AG08395 (cell line): ENCODE data around the gene PRR30.

Experiments used
- DNase-seq: peaks from one replicate; pipeline ENCODE4 v3.0.0; 2012; ENCODE audit warnings: mixed read lengths, low spot score

Gene PRR30

DNA sequence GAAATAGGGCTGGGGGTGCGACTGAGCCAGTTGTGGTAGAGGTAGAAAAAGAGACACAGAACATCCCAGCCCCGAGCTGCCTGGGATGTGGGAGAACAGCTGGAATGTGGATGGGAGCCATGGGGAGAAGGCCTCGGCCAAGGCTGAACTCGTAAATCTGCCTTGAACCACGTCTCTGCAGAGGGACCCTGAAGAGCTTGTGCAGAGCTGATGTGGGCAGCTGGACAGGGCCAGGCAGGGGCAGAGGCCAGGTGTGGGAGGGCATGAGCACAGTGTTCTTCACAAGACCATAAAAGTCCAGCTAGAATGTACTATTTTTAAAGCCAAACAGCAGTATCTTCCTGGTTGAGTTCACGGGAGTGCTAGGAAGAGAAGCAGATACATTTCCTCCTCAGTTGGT is 15.3 kb upstream of the PRR30 start:
- no peak for DNase-seq

DNA sequence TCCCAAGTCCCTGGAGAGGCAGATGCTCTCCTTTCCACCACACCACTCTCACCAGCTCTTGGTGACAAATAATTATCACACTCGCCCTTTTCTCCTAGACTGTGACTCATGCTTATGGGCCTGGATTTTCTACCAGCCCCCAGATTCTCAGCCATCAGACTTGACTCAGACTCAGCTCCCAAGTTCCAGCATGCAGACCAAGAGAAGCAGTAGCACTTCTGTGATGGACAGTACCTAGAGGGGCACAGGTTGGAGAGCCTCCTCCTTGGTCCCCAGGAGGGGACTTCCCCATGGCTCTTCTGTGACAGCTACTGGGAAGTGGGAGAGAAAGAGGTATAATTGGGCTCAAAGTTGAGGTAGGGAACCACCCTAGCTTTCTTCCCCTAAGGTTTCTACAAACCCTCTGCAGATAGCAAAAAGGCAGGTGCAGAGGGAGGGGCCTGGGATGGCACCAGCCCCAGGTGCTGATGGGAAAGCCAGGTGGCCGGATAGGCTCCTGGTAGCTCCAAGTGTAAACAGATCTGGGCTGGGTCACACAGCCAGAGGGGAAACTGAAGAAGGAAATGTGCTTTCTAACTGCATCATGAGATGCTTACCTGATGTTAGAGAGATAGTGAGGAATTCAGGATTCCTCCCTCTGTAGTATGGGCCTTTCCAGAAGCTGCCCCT is 13.7 kb upstream of the PRR30 start:
- DNase-seq: peak; percentile 64

DNA sequence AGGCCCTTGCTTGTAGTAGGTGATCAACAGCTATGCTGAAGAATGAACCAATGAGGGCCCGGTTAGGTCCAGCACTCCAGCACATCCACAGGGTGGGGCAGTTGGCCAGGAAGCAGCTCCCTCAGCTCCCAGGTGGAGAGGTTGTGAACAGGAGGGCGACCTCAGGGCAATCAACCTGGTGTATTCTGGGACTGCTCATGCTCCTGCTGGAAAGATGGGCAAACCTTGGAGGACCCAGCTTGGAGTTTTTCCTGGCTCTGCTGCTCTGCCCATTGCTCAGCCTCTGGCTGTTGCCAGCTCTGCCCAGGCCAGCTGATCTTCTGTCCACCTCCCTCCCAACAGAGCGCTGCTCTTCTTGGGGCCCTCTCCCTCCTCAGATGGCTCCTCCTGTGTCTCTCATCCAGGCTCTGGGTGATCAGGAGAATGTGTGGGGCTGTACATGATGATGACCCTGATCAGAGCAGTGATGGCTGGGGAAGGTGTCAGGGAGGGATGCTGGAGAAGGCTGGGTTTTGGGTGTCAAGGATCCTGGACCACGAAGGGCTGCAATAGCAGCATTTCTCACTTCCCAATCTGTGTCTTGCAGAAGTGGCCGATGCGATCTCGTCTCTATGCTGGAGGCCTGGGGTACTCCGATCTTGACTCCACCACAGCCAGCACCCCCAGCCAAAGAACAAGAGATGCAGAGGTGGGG is 13.0 kb upstream of the PRR30 start:
- no peak for DNase-seq

DNA sequence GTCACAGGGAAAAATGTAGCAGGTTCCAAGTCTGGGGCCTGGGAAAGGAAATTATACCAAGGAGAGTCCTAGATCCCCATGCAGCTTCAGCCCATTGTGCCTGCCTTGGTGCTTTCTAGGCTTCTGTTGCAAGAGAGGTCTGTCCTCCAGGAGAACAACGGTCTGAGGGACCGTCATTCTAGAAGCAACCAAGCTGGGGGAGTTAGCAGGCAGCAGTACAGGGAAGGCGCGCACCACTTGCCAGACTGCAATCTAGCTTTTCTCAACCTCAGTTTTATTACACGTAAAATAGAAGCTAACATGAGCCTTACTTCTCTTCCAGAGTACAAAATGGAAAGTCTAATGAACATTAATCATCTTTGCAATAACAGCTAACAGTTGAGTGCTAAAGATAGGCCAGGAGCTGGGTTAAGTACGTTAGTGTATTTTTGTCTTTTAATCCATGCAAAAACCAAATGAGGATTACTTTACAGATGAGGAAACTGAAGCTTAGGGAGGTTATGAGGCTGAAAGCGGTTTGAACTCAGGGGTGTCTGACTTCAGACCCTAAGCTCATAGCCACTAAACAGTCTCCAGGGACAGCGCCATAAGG is 11.5 kb upstream of the PRR30 start:
- DNase-seq: no peak

- no peak for DNase-seq
Observed at GRCh38 chr2:27149570-27150405, 10.6 kb upstream of the PRR30 start.

DNA sequence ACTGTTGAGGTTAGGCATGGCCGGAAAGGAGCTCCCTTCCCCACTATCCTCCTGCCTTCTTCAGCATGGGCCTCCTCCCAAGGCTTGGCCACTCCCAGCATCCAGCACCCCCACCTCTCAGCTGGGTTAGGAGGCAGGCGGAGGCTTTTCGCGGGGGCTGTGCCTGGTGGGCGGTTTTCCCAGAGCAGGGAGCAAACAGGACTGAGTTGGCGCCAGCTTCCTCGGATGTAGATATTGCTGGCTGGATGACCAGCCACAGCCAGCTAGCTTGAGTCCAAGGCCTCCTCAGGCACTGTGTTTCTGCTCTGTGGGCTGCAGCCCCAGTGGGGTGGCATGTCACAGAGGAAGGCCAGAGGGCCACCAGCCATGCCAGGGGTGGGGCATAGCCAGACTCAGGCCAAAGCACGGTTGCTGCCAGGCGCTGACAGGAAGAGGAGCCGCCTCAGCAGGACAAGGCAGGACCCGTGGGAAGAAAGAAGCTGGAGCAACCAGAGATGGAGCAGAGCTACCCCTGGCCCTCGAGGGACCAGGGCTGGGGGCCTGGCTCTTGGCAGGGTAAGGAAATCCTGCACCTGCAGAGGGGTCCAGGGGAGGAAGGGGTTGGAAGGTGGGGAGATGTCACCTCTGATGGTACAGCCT is 9.7 kb upstream of the PRR30 start, which contains the start of gene TCF23:
Gene TCF23, plus strand, starts transcription at position 204 of the 639 bp plus-strand sequence. Its CDS starts 130 bp downstream, at position 334.
- no peak for DNase-seq

- DNase-seq: no peak
Observed at GRCh38 chr2:27147935-27148334, 8.7 kb upstream of the PRR30 start.

- DNase-seq: no peak
Observed at GRCh38 chr2:27145682-27146081, 6.5 kb upstream of the PRR30 start.

DNA sequence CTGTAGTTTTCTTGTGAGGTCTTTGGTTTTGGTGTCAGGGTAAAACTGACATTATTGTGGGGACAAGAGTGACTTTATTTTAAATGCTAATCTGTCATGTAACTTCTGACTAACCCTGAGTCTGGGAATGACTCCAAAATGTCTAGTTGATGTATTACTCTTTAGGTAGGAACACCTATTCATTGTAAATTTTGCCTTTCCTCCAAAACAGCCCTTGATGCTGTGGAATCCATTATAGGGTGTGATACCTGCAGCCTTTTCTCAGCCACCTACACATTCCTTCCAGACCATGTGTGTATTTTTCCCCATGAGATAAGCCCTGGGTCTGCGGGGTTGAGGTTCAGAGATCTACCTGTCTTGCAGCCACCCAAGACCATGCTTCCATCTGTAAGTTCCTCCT is 4.1 kb upstream of the PRR30 start:
- no peak for DNase-seq

DNA sequence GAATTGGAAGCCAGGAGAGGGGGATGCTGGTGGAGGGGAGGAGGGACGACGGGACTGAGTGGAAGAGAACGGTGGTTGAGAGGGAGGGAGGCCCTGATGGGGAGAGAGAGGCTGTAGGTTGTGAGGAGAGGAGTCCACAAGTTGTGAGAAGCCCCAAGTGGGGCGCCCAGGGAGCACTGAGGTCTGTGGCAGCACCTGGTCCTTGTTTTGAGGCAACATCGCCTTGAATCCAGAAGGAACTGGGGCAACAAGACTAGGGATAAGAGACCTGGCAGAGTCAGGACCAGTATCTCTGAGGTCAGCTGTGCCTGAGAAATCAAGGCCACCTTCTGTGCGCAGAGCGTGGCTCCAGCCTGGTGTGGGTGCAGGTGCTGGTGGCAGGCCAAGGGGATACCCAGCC is 1.1 kb downstream of the PRR30 start:
- DNase-seq: no peak

- DNase-seq: no peak
Observed at GRCh38 chr2:27137322-27137935, 1.8 kb downstream of the PRR30 start.

- DNase-seq: no peak
Observed at GRCh38 chr2:27136751-27137150, 2.5 kb downstream of the PRR30 start.

GRCh38 chr2:27135478-27135955 is 3.7 kb downstream of the PRR30 start:
- DNase-seq: no peak

DNA sequence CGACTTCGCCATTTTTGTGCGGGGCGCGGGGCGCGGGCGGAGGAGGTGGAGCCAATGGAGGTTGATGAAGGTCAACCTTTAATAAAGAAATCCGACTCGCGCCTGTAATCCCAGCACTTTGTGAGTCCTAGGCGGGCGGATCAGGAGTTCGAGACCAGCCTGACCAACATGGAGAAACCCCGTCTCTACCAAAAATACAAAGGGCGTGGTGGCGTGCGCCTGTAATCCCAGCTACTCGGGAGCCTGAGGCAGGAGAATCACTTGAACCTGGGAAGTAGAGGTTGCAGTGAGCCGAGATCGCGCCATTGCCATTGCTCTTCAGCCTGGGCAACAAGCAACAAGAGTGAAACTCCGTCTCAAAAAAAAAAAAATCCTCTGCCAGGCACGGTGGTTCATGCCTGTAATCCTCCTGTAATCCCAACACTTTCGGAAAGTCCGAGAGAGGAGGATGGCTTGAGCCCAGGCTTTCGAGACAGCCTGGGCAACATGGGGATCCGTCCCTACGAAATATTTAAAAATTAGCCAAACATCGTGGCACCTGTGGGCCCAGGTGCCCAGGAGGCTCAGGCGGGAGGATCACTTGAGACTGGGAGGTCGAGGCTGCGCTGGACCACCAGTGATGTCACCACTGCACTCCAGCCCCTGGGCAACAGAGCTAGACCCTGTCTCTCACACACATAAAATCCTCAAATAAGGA is 4.3 kb downstream of the PRR30 start:
- DNase-seq: no peak

DNA sequence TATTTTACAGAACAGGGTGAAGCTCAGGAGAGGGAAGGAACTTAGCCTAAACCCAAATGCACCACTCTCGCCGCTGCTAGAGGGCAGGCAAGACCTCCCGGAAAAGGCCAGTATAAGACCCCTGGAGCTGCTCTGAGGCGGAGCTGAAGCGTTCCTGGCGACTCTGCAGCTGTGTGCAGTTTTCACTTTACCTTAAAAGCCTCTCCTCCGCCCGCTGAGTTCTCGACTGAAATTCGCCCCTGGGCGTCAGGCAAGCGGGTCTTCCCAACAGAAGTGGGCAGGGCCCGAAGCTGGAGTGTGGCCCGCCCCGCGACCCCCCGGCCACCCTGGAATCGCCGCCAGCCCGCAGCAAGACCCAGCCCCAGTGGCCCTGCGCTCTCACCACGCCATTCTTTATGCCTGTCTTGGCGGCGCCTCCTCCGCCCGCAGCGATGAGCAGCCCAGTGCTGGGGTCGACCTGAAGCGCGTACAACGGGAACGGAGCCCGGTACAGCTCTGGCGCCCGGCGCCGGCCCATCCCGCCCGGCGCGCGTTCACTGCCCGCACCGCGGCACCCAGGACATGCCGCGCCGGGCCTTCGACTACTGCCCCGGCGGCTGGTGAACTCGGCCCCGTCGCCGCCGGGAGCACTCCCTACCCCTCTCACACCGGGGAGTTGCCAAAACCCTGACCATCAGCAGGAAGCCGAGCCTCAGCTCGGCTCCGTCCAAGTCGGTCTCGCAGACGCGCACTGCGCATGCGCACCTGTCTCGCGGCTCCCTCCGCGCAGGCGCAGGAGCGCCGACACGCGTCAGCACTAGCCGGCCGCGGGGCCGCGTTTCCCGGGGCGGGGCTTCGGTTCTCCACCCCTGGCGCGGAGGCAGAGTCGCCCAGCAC is 5.1 kb downstream of the PRR30 start, which contains the start of gene PREB:
Gene PREB, minus strand, starts transcription at position 732 of the 876 bp plus-strand sequence. Its CDS starts 215 bp downstream, at position 517.
- peak; percentile 100 for DNase-seq

- no peak for DNase-seq
Observed at GRCh38 chr2:27133195-27133875, 5.9 kb downstream of the PRR30 start.

DNA sequence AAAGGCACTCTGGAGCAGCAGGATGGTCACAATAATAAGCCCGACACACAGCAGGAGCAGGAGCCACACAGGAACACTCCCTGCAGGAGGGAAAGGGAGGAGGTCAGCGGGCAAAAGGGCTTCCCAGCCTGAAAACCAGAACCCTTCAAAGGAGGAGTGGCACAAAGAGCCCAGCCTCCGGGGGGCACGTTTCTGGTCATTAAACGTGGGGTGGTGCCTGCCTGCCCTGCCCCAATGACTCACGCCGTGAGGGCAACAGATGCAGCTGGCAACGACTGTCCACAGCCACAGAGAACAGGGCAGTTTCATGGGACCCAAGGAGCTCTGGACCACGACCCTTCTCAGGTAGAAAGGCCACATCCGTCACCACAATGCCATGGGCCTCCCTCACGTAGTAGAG is 7.8 kb downstream of the PRR30 start:
- no peak for DNase-seq

DNA sequence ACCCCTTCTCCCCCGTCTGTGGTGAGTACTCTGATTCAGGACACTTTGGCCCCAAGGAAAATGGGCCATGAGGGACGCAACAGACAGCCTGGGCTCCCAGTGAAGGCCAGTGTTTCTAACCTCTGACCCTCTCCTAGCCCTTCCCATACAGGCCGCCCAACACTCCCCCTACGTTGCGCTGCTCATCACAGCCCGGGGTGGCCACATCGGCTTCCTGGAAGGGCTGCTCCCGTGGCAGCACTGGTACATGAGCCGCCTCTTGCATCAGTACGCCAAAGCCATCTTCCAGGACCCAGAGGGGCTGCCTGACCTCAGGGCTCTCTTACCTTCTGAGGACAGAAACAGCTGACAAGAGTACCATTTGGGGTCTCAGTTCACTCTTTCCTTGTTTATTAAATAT is 8.8 kb downstream of the PRR30 start:
- no peak for DNase-seq
